Neural progenitor cell (in vitro differentiated cells): ENCODE measurements around the gene TSPEAR. TPM values are rescaled to one million over a fixed set of nuclear protein-coding genes. Genes with fewer than 3 reads are reported as not detected.
A peak's percentile ranks its signal among the peaks of the same experiment; 100 is the strongest.

Experiments
- DNase-seq: peaks from one replicate; pipeline ENCODE4 v3.0.0-alpha.2; 2016; ENCODE audit warnings: low spot score
- H2AFZ ChIP-seq: fragments of 200-600 bp; sonication (generic); replicated peaks from 2 replicates; pipeline ENCODE4 v1.6.1; 2016; ENCODE audit warnings: antibody characterized with exemption
- H3F3A ChIP-seq: fragments of 200-600 bp; sonication (generic); 2 replicates; pipeline ENCODE4 v1.6.1; 2016; ENCODE audit warnings: antibody characterized with exemption, low read depth
- H3K27ac ChIP-seq: fragments of 200-600 bp; sonication (generic); 2 replicates; pipeline ENCODE4 v1.5.1; 2016; ENCODE audit warnings: mild to moderate bottlenecking
- H3K27me3 ChIP-seq: fragments of 200-600 bp; sonication (generic); 2 replicates; pipeline ENCODE4 v1.6.1; 2016; ENCODE audit warnings: mild to moderate bottlenecking, moderate library complexity
- H3K36me3 ChIP-seq: fragments of 200-600 bp; sonication (generic); 2 replicates; pipeline ENCODE4 v1.5.1; 2016
- H3K4me1 ChIP-seq: fragments of 200-600 bp; sonication (generic); 2 replicates; pipeline ENCODE4 v1.6.1; 2016; ENCODE audit warnings: mixed run types
- H3K4me2 ChIP-seq: fragments of 200-600 bp; sonication (generic); 2 replicates; pipeline ENCODE4 v1.6.1; 2016
- H3K4me3 ChIP-seq: fragments of 200-600 bp; sonication (generic); 2 replicates; pipeline ENCODE4 v1.5.1; 2016
- H3K79me2 ChIP-seq: fragments of 200-600 bp; sonication (generic); 2 replicates; pipeline ENCODE4 v1.6.1; 2016; ENCODE audit warnings: low read depth
- H3K9ac ChIP-seq: fragments of 200-600 bp; sonication (generic); 2 replicates; pipeline ENCODE4 v1.6.1; 2016
- H3K9me3 ChIP-seq: fragments of 200-600 bp; sonication (generic); 2 replicates; pipeline ENCODE4 v1.5.1; 2016; ENCODE audit warnings: low read depth
- H4K20me1 ChIP-seq: fragments of 200-600 bp; sonication (generic); 2 replicates; pipeline ENCODE4 v1.6.1; 2016; ENCODE audit warnings: low read depth
- H3K27ac Mint-ChIP-seq: 3 replicates; pipeline ENCODE4 v1.8.0; 2021; ENCODE audit warnings: mixed read lengths
- H3K27me3 Mint-ChIP-seq: 2 replicates; pipeline ENCODE4 v1.8.0; 2022; ENCODE audit warnings: low read depth, mild to moderate bottlenecking, inconsistent platforms, moderate library complexity, mixed read lengths; ENCODE audit not compliant: insufficient read depth
- H3K36me3 Mint-ChIP-seq: 3 replicates; pipeline ENCODE4 v1.8.0; 2021; ENCODE audit warnings: mixed read lengths
- H3K4me1 Mint-ChIP-seq: 3 replicates; pipeline ENCODE4 v1.8.0; 2021; ENCODE audit warnings: mixed read lengths
- H3K4me3 Mint-ChIP-seq: 3 replicates; pipeline ENCODE4 v1.8.0; 2021; ENCODE audit warnings: mild to moderate bottlenecking, moderate library complexity, mixed read lengths
- H3K9me3 Mint-ChIP-seq: 3 replicates; pipeline ENCODE4 v1.8.0; 2020; ENCODE audit warnings: mixed read lengths
- EZH2 ChIP-seq: fragments of 200-600 bp; sonication (generic); IDR thresholded peaks from 2 replicates; pipeline ENCODE4 v1.6.1; 2017; ENCODE audit warnings: antibody characterized with exemption, mild to moderate bottlenecking, moderate library complexity
- EZH2phosphoT487 ChIP-seq: fragments of 200-600 bp; sonication (generic); IDR thresholded peaks from 2 replicates; pipeline ENCODE4 v1.6.1; 2017; ENCODE audit warnings: antibody characterized with exemption
- total RNA-seq: library from RNA; depleted of rRNA; stranded (reverse); fragments of >200 nt; gene quantifications from 2 replicates; pipeline ENCODE4 v1.2.3, GENCODE V29; 2015; ENCODE audit warnings: low replicate concordance
- TF ChIP-seq, protein P1 (sequence below): fragments of 200-600 bp; sonication (generic); IDR thresholded peaks from 2 replicates; pipeline ENCODE4 v1.5.1; 2017; ENCODE audit warnings: antibody characterized with exemption, mild to moderate bottlenecking

TSPEAR gene
- total RNA-seq, 1 donor from 2014 or later: not detected

DNA sequence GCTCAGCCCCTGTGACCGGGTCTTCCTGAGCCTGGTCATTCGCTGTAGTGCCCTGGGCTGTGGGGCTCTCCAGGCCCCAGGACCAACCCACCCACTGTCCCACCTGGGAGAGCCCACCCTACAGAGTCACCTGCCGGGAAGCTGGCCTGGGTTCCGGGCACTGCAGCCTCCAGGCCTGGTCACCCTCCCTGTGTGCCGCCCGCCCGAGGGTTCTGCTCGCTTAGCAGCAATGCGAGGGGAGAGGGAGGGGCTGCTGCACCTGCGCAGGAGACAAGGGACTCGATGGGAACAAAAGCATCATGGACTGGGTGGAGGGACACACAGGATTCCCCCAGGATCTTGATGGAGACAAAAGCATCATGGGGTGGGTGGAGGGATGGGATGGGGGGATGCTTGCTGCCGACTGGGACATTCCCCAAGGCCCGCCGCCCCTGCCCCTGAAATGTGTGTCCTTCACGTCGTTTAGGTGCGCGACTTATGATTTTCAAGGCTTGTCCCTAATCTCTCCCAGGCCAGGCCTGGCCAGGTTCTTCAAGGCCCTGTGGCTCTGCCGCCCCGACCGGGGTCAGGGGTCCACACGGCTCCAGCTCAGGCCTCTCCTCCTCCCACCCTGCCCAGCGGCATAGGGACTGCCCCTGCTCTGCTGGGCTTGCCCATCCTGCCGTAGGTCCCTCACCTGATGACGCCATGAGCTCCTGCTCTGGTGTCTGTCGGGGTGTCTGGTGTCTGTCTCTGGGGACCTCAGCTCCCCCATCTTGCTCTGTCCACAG is 97.8 kb downstream of the TSPEAR start:
- H3K79me2 ChIP-seq: no peaks in the 10 kb centered on the region
- H3K27ac Mint-ChIP-seq: no peak overlapping the region
- no peak for DNase-seq

DNA sequence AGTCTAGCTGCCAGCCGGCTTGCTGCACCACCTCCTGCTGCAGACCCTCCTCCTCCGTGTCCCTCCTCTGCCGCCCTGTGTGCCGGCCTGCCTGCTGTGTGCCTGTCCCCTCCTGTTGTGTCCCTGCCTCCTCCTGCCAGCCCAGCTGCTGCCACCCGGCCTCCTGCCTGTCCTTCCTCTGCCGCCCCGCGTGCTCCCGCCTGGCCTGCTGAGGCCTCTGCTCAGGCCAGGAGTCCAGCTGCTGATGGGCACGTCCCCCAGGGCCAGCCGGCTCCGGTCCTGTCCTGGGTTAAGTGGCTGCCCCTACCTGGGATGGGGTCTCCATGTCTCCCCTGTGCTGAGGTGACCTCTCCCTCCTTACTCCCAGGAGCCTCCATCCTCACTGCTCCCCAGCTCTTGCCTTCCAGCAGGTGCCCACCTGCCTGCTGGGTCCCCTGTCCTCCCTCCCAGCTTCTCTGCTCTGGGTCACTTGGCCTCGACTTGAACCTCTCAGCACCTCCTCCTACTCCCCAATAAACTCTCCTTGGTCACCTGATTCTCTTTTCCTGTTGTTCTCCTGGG is 98.6 kb downstream of the TSPEAR start:
- no peak overlapping the region for H2AFZ ChIP-seq
- Mint-ChIP-seq H3K27me3 (peaks cover 3% of the 10 kb centered on the region), H3K27ac (no peak overlapping the region), H3K4me3 (no peak overlapping the region), H3K9me3 (peaks cover 33% of the 10 kb centered on the region), H3K4me1 (no peaks in the 10 kb centered on the region), H3K36me3 (no peaks in the 10 kb centered on the region)
- no peaks in the 10 kb centered on the region for H3F3A ChIP-seq
- no peak for TF ChIP-seq EZH2phosphoT487
- TF ChIP-seq, protein P1, sequence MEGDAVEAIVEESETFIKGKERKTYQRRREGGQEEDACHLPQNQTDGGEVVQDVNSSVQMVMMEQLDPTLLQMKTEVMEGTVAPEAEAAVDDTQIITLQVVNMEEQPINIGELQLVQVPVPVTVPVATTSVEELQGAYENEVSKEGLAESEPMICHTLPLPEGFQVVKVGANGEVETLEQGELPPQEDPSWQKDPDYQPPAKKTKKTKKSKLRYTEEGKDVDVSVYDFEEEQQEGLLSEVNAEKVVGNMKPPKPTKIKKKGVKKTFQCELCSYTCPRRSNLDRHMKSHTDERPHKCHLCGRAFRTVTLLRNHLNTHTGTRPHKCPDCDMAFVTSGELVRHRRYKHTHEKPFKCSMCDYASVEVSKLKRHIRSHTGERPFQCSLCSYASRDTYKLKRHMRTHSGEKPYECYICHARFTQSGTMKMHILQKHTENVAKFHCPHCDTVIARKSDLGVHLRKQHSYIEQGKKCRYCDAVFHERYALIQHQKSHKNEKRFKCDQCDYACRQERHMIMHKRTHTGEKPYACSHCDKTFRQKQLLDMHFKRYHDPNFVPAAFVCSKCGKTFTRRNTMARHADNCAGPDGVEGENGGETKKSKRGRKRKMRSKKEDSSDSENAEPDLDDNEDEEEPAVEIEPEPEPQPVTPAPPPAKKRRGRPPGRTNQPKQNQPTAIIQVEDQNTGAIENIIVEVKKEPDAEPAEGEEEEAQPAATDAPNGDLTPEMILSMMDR: no peak
- no peak for TF ChIP-seq EZH2
- H3K27ac ChIP-seq: no peak overlapping the region
- DNase-seq: no peak
- no peak overlapping the region for H3K4me2 ChIP-seq
- H4K20me1 ChIP-seq: no peaks in the 10 kb centered on the region
- peaks cover 11% of the 10 kb centered on the region for H3K9me3 ChIP-seq
- no peak overlapping the region for H3K4me3 ChIP-seq
- H3K9ac ChIP-seq: no peak overlapping the region
- no peaks in the 10 kb centered on the region for H3K27me3 ChIP-seq
- peaks cover 5% of the 10 kb centered on the region for H3K4me1 ChIP-seq
- H3K79me2 ChIP-seq: no peaks in the 10 kb centered on the region
- H3K36me3 ChIP-seq: no peaks in the 10 kb centered on the region

More for the DNA sequence above, 97.8 kb downstream of the TSPEAR start:
- Mint-ChIP-seq H3K36me3 (no peaks in the 10 kb centered on the region), H3K9me3 (peaks cover 37% of the 10 kb centered on the region), H3K4me3 (no peak overlapping the region), H3K27me3 (peaks cover 5% of the 10 kb centered on the region), H3K4me1 (no peaks in the 10 kb centered on the region)
- no peak overlapping the region for H2AFZ ChIP-seq
- H3F3A ChIP-seq: no peaks in the 10 kb centered on the region
- TF ChIP-seq EZH2: no peak
- TF ChIP-seq EZH2phosphoT487: no peak
- TF ChIP-seq, protein P1: no peak
- peaks cover 11% of the 10 kb centered on the region for H3K9me3 ChIP-seq
- H3K4me1 ChIP-seq: peaks cover 5% of the 10 kb centered on the region
- no peak overlapping the region for H3K9ac ChIP-seq
- no peaks in the 10 kb centered on the region for H3K36me3 ChIP-seq
- no peaks in the 10 kb centered on the region for H4K20me1 ChIP-seq
- H3K4me3 ChIP-seq: no peak overlapping the region
- H3K27ac ChIP-seq: no peak overlapping the region
- H3K27me3 ChIP-seq: no peaks in the 10 kb centered on the region
- H3K4me2 ChIP-seq: no peak overlapping the region

DNA sequence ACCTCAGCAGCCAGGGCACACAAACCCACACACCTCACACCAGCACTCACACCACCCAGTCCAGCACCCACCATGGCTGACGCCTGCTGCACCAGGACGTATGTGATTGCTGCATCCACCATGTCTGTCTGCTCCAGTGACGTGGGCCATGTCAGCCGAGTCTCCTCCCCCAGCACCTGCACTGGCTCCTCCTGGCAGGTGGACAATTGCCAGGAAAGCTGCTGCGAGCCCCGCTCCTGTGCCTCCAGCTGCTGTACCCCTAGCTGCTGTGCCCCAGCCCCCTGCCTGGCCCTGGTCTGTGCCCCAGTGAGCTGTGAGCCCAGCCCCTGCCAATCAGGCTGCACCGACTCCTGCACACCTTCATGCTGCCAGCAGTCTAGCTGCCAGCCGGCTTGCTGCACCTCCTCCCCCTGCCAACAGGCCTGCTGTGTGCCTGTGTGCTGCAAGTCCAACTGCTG is 99.3 kb downstream of the TSPEAR start, which contains the start of gene KRTAP10-8:
Gene KRTAP10-8, plus strand, starts transcription at position 51 of the 458 bp plus-strand sequence. Its CDS starts 22 bp downstream, at position 73.
- H3K36me3 Mint-ChIP-seq: no peaks in the 10 kb centered on the region
- Histone ChIP-seq H2AFZ (no peak within 1 kb of the TSS), H3K4me3 (no peak within 1 kb of the TSS), H3K9me3 (peaks cover 11% of the 10 kb centered on the region), H4K20me1 (no peaks in the 10 kb centered on the region), H3K4me2 (no peak within 1 kb of the TSS), H3K27me3 (no peaks in the 10 kb centered on the region), H3K4me1 (peaks cover 5% of the 10 kb centered on the region), H3K36me3 (no peaks in the 10 kb centered on the region), H3K79me2 (no peaks in the 10 kb centered on the region), H3K27ac (no peak within 1 kb of the TSS), H3K9ac (no peak within 1 kb of the TSS), H3F3A (no peaks in the 10 kb centered on the region)
- peak within 1 kb of the TSS; percentile 40 for H3K4me3 Mint-ChIP-seq
- TF ChIP-seq EZH2phosphoT487: no peak
- no peak for TF ChIP-seq EZH2
- TF ChIP-seq, protein P1: no peak
- H3K4me1 Mint-ChIP-seq: no peaks in the 10 kb centered on the region
- peaks cover 3% of the 10 kb centered on the region for H3K27me3 Mint-ChIP-seq
- no peak within 1 kb of the TSS for H3K27ac Mint-ChIP-seq
- no peak for DNase-seq
- peaks cover 33% of the 10 kb centered on the region for H3K9me3 Mint-ChIP-seq
